NCI-H526 (cell line): ENCODE data around the gene CSF2.

ENCODE experiments used
- DNase-seq, 2 experiments: peaks; one replicate each; lab custom pipeline; 2025; lab: John Stamatoyannopoulos, UW

Gene CSF2

GRCh38 chr5:132054697-132055440 is 18.7 kb upstream of the CSF2 start:
- no peak for DNase-seq

GRCh38 chr5:132055441-132055807 is 18.2 kb upstream of the CSF2 start:
- DNase-seq = no peak

- peak in 1 of 2 experiments; percentile 9 for DNase-seq
Observed at GRCh38 chr5:132055808-132056609, 17.6 kb upstream of the CSF2 start.

DNA sequence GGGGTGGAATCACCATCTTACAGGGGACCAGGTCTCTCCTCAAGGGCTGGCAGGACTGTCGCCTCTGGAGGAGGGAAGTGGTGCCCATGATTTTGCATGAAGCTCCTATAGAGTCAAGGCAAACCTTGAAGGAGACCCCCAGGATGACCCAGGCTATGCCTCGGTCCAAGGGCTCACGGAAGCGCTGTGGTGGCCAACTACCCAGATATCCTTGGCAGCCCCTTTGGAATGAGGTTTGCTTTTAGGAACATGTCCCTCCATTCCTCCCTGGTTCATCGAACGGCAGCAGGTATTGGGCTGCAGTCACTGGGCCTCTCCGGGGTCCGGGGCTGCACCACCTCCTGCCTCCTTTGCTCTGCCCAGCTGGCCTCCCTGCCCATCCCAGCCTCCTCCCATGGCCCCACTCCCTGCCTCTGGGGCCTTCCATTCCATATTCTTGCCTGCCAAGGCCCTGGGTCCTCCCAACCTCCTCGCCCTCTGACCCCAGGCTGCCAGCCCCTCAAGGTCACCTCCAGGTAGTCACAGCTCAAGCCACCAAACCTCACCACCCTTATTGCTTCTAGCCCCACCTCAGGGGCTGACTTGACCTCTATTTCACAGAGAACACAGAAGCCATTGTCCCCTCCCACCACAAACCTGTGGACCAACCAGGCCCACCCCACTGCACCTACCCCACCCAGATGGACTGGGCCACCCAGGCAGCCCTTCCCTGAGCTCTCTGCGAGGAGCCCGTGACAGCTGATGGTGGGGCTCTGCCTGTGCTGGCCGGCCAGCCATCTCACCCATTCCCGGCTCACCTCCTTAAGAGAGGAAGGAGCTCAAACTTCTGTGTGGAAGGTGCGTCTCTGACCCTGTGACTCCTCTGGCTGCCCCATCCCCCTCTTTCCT is 16.7 kb upstream of the CSF2 start:
- no peak for DNase-seq

DNA sequence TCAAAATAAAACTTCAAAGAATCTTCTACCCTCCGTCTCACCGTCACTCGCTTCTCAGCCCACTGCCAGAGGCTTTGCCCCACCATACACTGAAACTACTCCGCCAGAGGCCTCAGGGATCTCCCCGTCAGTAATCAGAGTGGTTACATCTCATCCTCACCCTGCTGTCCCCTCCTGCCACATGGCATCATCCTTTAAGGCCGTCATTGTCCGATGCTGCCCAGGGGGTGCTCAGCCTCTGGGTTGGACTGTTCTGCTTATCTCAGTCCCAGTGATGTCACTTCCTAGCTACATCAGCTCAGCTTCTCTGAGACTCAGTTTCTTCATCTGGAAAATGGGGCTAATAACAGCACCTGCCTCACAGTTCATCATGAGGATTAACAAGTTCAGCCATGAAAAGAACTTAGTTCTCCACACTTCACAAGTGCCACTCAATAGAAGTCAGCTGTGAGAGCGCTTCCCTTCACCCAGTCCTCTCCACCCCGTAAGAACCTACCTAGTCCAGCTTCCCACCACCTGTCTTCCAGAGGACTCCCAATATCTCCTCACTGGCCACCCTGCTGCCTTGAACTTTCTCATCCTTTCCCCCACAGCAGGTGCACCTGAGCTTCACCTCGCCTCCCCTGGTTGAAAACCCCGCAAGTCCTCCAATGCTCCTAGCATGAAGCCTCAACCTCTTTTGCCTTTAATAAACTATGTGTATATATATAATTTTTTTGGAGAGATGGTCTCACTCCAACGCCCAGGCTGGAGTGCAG is 15.9 kb upstream of the CSF2 start:
- DNase-seq = no peak

DNA sequence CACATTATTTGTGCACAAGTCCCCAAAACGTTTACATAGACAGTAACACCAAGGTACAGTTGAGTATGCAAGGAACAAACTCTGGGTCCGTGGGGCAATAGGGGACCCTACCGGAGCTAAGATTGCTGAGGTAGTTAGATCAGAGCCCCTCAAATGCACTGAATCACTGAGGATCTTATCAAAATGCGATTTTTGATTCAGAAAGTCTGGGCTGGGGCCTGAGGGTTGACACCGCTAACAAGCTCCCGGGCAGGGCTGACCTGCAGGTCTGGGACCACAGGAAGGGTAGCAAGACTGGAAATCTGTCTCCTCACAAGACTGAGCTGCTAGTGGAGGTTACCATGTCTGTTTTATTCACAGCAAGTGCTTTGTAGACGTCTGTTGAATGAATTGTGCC is 14.9 kb upstream of the CSF2 start:
- no peak for DNase-seq

DNA sequence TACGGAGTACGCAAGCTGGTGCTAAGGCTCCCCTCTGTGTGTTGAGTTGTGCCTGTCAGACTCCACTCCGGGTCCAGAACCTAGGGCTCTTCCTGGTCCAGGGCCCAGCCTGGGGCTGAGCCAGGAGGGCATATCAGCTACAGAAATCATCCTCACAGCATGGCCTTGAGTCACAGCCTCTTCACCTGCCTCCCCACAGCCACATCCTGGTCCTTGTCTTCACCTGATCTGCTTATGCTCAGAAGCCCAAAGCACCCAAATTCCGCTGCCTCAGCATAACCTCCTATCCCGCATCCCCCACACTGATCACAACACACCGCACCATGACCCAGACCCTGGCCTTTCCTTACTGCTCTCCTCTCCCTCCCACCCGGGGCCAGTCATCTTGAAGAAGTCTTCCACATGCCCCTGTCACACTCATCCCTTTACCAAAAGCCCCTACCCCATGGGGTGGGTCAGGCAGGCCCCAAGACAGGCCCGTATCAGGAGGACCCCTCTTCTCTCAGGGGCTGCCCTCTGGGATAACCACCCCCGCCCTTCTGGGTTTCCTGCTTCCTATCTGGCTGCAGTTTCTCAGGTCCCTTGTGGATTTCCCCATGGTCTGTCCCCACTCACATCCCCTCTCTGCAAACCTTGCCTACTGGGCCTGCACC is 14.4 kb upstream of the CSF2 start:
- no peak for DNase-seq

DNA sequence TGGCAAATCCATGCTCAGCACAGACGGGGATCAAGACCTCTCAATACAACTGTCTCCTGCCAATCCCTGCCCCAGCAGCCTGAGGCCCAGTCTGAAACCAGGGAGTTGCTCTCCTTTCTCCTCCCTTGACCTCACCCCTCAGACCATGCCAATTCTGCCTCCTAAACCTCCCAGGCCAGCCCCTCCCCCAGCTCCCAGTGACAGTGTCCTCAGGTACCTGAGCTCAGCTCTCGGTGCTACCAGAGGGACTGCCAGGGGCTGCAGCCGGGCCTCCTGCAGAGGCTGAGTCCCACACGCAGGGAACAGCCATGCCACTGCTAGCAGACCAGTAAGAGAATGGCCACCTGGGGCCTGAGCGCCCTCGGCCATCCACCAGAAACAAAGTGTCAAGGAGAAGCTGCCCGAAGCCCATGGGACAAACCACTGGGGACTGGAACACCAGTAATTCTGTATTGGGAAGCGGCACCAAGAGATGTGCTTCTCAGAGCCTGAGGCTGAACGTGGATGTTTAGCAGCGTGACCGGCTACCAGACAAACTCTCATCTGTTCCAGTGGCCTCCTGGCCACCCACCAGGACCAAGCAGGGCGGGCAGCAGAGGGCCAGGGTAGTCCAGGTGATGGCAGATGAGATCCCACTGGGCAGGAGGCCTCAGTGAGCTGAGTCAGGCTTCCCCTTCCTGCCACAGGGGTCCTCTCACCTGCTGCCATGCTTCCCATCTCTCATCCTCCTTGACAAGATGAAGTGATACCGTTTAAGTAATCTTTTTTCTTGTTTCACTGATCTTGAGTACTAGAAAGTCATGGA is 13.7 kb upstream of the CSF2 start:
- DNase-seq = no peak

- DNase-seq = no peak
Observed at GRCh38 chr5:132060501-132061161, 13.0 kb upstream of the CSF2 start, which contains the start of gene IL3. IL3 (plus strand) TSS chr5:132060655; CDS start chr5:132060707, 52 bp downstream.

- DNase-seq = peak; percentile 1 to 67
Observed at GRCh38 chr5:132063090-132063911, 10.3 kb upstream of the CSF2 start.

DNA sequence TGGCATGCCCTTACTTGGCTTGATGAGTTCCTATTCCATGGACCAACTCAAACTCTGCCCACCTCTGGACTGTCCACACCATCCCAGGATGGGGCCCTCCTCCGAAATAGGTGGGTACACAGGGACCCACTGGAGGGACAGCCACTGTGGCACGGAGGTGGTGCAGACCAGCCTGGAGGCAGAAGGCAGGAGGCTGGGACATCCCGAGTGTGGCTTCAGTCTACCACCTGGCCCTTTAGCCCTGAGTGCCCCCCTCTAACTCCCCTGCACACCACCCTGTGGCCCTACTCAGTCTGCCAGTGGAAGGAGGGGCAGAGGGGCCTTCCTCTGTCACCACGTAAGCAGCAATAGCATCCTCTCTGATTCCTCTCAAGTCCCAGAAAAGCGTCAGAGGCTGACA is 9.4 kb upstream of the CSF2 start:
- no peak for DNase-seq

DNA sequence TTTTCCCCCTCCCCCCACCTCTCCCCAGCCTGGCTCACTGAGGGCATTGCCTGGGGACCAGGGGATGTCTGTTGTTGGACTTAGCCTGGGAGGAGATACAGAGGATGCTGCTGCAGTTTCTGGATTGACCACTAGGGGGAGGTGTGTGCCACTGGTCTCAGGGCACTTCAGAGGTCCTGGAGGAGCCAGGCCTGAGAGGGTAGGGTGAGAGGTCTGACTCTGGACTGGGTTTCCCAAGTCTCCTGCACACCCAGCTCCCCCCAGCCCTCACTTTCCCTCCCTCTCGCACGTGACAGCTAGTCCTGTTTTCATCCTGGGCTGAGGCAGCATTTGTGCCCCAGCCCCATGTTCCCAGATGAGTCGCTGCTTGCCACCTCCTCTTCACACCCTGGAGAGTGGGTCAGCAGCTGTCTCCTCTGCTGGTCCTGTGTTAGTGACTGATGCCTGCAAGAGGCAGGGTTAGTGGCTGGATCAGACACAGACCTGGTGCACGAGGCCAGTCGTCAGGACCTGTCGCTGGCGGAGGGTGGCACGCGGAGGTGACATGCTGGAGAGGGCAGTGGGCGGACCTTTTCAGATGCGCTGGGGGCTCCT is 8.8 kb upstream of the CSF2 start:
- peak; percentile 15 to 75 for DNase-seq

DNA sequence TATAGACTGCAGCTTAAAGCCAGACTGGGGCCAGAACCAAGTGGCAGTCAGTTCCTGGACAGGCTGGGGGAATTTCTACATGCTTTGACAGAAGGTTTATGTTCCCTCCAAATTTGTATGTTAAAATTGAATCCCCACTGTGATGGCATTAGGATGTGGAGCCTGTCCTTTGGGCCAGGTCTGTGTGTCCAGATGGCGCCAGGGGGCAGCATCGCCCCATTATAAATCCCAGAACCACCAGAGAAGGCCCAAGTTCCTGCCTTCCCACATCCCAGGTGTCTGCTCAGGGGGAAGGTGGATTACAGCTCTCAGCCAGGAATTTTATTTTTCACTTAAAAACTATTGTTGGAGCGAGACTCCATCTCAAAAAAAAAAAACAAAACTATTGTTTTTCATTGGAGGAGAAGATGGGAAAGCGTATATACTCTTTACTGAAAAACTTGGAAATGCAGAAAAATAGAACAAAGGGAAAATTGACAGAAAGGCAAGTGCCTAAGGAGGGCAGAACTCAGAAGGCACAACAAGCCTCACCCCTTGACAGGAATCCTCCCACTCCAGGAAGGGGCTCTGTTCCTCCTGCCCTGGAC is 8.1 kb upstream of the CSF2 start:
- DNase-seq = peak; percentile 31 to 75

- DNase-seq = no peak
Observed at GRCh38 chr5:132065951-132066701, 7.5 kb upstream of the CSF2 start.

DNA sequence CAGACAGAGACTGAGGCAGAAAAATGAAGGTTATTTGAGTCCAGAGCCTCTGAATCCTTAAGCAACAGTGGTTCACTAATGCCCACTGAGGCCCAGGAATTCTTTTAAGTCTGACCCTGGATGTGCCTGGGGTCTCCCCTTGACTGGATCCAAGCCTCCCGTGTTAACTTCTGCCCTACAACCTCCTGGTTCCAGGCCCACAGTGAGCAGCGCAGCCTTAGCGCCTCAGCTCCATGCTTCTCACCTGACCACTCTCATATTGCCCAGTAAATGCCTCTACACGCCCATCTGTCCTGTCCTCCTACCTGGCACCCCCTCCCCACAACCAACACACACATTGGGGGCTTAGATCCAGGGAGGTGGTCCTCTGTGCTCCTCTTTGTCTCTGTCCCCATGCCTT is 6.7 kb upstream of the CSF2 start:
- no peak for DNase-seq

- no peak for DNase-seq
Observed at GRCh38 chr5:132067451-132067850, 6.1 kb upstream of the CSF2 start.
